HepG2 (cell line): ENCODE results near the gene ENPP7. TPM values are rescaled to one million over a fixed set of nuclear protein-coding genes. Genes with fewer than 3 reads are reported as not detected.
A peak's percentile ranks its signal among the peaks of the same experiment; 100 is the strongest.

Experiments used
- ATF6 ChIP-seq: sonication (generic); formaldehyde crosslinking; conservative IDR thresholded peaks from 2 replicates; pipeline ENCODE4 v1.4.0; 2020; ENCODE audit warnings: missing genetic modification reagents
- RFXANK ChIP-seq: IDR thresholded peaks from 2 replicates; pipeline ENCODE4 v1.6.1; 2016
- SKI ChIP-seq: fragments of 450-650 bp; IDR thresholded peaks from one replicate; pipeline ENCODE4 v1.6.1; 2018; ENCODE audit warnings: mild to moderate bottlenecking; ENCODE audit not compliant: partially characterized antibody
- SP4 ChIP-seq: sonication (generic); formaldehyde crosslinking; IDR thresholded peaks from 2 replicates; pipeline ENCODE4 v1.8.1; 2023; ENCODE audit warnings: mild to moderate bottlenecking, missing genetic modification reagents
- ZNF138 ChIP-seq: sonication (generic); formaldehyde crosslinking; IDR thresholded peaks from 2 replicates; pipeline ENCODE4 v1.5.0; 2020; ENCODE audit warnings: mild to moderate bottlenecking, low read depth, missing genetic modification reagents
- ZNF234 ChIP-seq: sonication (generic); formaldehyde crosslinking; conservative IDR thresholded peaks from 2 replicates; pipeline ENCODE4 v1.5.1; 2020; ENCODE audit warnings: mild to moderate bottlenecking, missing genetic modification reagents
- ZNF24 ChIP-seq: fragments of 450-650 bp; IDR thresholded peaks from 2 replicates; pipeline ENCODE4 v1.6.1; 2017; ENCODE audit warnings: antibody characterized with exemption, mild to moderate bottlenecking
- ZNF251 ChIP-seq: sonication (generic); formaldehyde crosslinking; IDR thresholded peaks from 2 replicates; pipeline ENCODE4 v1.9.0; 2021; ENCODE audit warnings: mild to moderate bottlenecking, missing genetic modification reagents
- ZNF253 ChIP-seq: sonication (generic); formaldehyde crosslinking; IDR thresholded peaks from 2 replicates; pipeline ENCODE4 v1.8.0; 2022; ENCODE audit warnings: mild to moderate bottlenecking, missing genetic modification reagents, borderline replicate concordance
- ZNF331 ChIP-seq: sonication (generic); formaldehyde crosslinking; IDR thresholded peaks from 2 replicates; pipeline ENCODE4 v1.4.0; 2020; ENCODE audit warnings: missing genetic modification reagents
- ZNF343 ChIP-seq: sonication (generic); formaldehyde crosslinking; IDR thresholded peaks from 2 replicates; pipeline ENCODE4 v1.4.0; 2020; ENCODE audit warnings: mild to moderate bottlenecking, missing genetic modification reagents
- ZNF512 ChIP-seq: sonication (generic); formaldehyde crosslinking; IDR thresholded peaks from 2 replicates; pipeline ENCODE4 v1.4.0; 2020; ENCODE audit warnings: mild to moderate bottlenecking, missing genetic modification reagents
- ZNF619 ChIP-seq: sonication (generic); formaldehyde crosslinking; IDR thresholded peaks from 2 replicates; pipeline ENCODE4 v1.4.0; 2020; ENCODE audit warnings: mild to moderate bottlenecking, missing genetic modification reagents
- ZNF773 ChIP-seq: sonication (generic); formaldehyde crosslinking; IDR thresholded peaks from 2 replicates; pipeline ENCODE4 v1.4.0; 2020; ENCODE audit warnings: missing genetic modification reagents, borderline replicate concordance
- polyA plus RNA-seq, 8 experiments: library from polyadenylated mRNA; depleted of rRNA in 3 of 8; stranded (reverse) in 7 of 8; unstranded in 1 of 8; fragments of >200 nt; fragmentation: Illumina TruSeq in 4 of 8; extraction: Trizol in 4 of 8; gene quantifications; 2 replicates each; pipeline versions ENCODE4 v1.2.1 to v1.2.3, GENCODE V29; 2011 to 2016; ENCODE audit warnings: low read depth in 4 of 8, missing spikeins in 1 of 8, mixed read lengths in 1 of 8; ENCODE audit not compliant: insufficient read depth in 1 of 8
- total RNA-seq, 5 experiments: library from RNA; depleted of rRNA; stranded (reverse); fragments of >200 nt; fragmentation: Illumina TruSeq; extraction: Trizol; gene quantifications; 2 replicates each; pipeline ENCODE4 v1.2.3, GENCODE V29; 2016; ENCODE audit warnings: low read depth in 1 of 5
- TF ChIP-seq, protein P1 (sequence below), 2 experiments: fragments of 450-650 bp in 1 of 2; sonication (generic) in 1 of 2; formaldehyde crosslinking in 1 of 2; IDR thresholded peaks; 2 replicates each; pipeline versions ENCODE4 v1.6.1 to v1.8.0; 2016 to 2022; ENCODE audit warnings: antibody characterized with exemption in 1 of 2, mild to moderate bottlenecking in 1 of 2, missing genetic modification reagents in 1 of 2

The ENPP7 gene
- total and polyA plus RNA-seq, 2 of the 13 experiments (the other 11 are each of a cell fraction or from before 2014, with no cell fraction given), result 1.1 to 2.2 TPM

- TF ChIP-seq, protein P1, sequence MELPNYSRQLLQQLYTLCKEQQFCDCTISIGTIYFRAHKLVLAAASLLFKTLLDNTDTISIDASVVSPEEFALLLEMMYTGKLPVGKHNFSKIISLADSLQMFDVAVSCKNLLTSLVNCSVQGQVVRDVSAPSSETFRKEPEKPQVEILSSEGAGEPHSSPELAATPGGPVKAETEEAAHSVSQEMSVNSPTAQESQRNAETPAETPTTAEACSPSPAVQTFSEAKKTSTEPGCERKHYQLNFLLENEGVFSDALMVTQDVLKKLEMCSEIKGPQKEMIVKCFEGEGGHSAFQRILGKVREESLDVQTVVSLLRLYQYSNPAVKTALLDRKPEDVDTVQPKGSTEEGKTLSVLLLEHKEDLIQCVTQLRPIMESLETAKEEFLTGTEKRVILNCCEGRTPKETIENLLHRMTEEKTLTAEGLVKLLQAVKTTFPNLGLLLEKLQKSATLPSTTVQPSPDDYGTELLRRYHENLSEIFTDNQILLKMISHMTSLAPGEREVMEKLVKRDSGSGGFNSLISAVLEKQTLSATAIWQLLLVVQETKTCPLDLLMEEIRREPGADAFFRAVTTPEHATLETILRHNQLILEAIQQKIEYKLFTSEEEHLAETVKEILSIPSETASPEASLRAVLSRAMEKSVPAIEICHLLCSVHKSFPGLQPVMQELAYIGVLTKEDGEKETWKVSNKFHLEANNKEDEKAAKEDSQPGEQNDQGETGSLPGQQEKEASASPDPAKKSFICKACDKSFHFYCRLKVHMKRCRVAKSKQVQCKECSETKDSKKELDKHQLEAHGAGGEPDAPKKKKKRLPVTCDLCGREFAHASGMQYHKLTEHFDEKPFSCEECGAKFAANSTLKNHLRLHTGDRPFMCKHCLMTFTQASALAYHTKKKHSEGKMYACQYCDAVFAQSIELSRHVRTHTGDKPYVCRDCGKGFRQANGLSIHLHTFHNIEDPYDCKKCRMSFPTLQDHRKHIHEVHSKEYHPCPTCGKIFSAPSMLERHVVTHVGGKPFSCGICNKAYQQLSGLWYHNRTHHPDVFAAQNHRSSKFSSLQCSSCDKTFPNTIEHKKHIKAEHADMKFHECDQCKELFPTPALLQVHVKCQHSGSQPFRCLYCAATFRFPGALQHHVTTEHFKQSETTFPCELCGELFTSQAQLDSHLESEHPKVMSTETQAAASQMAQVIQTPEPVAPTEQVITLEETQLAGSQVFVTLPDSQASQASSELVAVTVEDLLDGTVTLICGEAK (IDR thresholded peaks at IDR 0.05), result no peak
- TF ChIP-seq, protein P1 (CRISPR knock-in tag; IDR thresholded peaks at IDR 0.05), result no peak
- TF ChIP-seq ZNF619 (CRISPR knock-in tag), result peak; percentile 37
- TF ChIP-seq RFXANK, result no peak
- TF ChIP-seq ZNF331 (CRISPR knock-in tag), result peak; percentile 28; the same call in 1 of the 2 replicates
- TF ChIP-seq SKI, result peak; percentile 17
- TF ChIP-seq ZNF773 (CRISPR knock-in tag), result no peak
- TF ChIP-seq ZNF234 (CRISPR knock-in tag), result no peak
- TF ChIP-seq ZNF343 (CRISPR knock-in tag), result no peak
- no peak for TF ChIP-seq ZNF253 (CRISPR knock-in tag)
- TF ChIP-seq ZNF251 (CRISPR knock-in tag), result no peak
- TF ChIP-seq ZNF138 (CRISPR knock-in tag), result no peak
- TF ChIP-seq SP4 (CRISPR knock-in tag), result no peak; the same call in 1 of the 2 replicates
- no peak for TF ChIP-seq ZNF512 (CRISPR knock-in tag)
- TF ChIP-seq ZNF24, result no peak
- no peak for TF ChIP-seq ATF6
These were observed at the start of gene ENPP7 (continued) for GRCh38 chr17:79730769-79731483.
